ENCODE data around the gene SLC25A33.

SLC25A33 gene

DNA sequence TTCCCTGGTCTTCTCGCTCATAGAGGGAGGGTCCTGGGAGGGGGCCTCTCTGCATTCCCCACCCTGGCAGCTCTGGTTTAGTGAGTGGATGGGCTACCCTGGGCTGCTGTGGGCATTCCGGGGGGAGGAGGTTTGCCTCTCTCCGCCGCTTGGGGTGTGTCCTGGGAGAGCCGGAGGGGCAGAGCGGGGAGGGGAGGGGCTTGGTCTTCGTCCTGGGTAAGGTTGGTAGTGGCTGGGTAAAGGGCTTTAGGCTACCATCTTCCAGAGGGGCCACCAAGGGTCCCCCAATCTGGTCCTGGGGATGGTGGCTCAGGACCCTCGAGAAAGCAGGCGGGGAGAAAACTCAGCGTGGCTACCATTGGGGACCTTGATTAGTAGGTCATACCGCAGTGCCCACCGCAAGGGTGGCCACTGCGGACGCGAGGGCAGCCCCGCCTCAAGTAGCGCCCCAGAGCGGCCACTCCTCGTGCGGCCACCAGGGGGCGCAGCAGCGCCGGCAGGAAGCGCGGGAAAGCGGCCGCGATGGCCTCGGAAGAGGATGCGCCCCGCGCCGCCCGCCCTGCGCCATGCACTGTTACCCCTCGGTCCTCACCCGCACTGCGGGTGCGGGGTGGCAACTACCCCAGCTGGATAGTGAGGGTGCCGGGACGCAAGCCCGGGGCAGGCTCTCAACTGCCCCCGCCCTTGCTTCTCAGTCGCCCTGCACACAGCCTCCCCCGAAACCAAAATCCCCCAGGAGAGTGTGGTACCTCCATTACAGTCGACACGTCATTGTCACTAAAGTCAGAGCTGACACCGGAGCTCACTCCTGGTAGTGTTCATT is 44.1 kb upstream of the SLC25A33 start:
- Histone ChIP-seq H3K4me2 (ENCODE audit: low read length, poor library complexity, severe bottlenecking) (peak overlapping the region; percentile 61), H3K27ac (ENCODE audit: low read length, poor library complexity, severe bottlenecking) (no peak overlapping the region), H3K4me1 (ENCODE audit: control insufficient read depth, insufficient read depth, low read depth, low read length) (peaks cover 8% of the 10 kb centered on the region), H4K8ac (ENCODE audit: low read length) (peak overlapping the region; percentile 69), H3K36me3 (ENCODE audit: control insufficient read depth in 1 of 2, insufficient read depth in 2 of 2, low read depth in 1 of 2, low read length in 2 of 2) (no peaks in the 10 kb centered on the region), H3K79me1 (replicated peaks; ENCODE audit: low read length, poor library complexity, severe bottlenecking) (no peaks in the 10 kb centered on the region), H2AFZ (ENCODE audit: low read depth, low read length) (no peak overlapping the region), H2BK12ac (ENCODE audit: low read length in 2 of 2) (peak overlapping the region in 1 of 2 experiments; percentile 33), H3K14ac (ENCODE audit: low read length in 2 of 2) (no peak overlapping the region), H3K23ac (ENCODE audit: low read length in 2 of 2) (no peak overlapping the region), H2BK15ac (ENCODE audit: low read depth, poor library complexity, severe bottlenecking) (no peak overlapping the region), H3K9ac (ENCODE audit: low read length) (peak overlapping the region; percentile 49), H2BK120ac (ENCODE audit: low read depth, low read length) (no peak overlapping the region), H2BK5ac (ENCODE audit: low read depth, low read length, poor library complexity, severe bottlenecking) (no peak overlapping the region), H3K18ac (ENCODE audit: low read depth in 1 of 2, low read length in 2 of 2) (peak overlapping the region in 1 of 2 experiments; percentile 1), H3K4ac (ENCODE audit: low read depth in 1 of 2, low read length in 2 of 2) (no peak overlapping the region), H3K9me3 (ENCODE audit: control insufficient read depth, low read length) (no peaks in the 10 kb centered on the region), H4K91ac (ENCODE audit: low read length) (no peak overlapping the region), H3K27me3 (ENCODE audit: control insufficient read depth in 1 of 2, insufficient read depth in 1 of 2, low read length in 2 of 2) (peaks cover 0 to 3% of the 10 kb centered on the region in 2 experiments), H3K4me3 (ENCODE audit: insufficient read depth in 1 of 2, low read depth in 1 of 2, low read length in 2 of 2) (peak overlapping the region in 1 of 2 experiments; percentile 70), H2AK5ac (ENCODE audit: low read length, severe bottlenecking) (no peak overlapping the region)
- 16% methylated on average over 48 of the region's 48 CpGs for WGBS
- DNase-seq, result peak; percentile 35

DNA sequence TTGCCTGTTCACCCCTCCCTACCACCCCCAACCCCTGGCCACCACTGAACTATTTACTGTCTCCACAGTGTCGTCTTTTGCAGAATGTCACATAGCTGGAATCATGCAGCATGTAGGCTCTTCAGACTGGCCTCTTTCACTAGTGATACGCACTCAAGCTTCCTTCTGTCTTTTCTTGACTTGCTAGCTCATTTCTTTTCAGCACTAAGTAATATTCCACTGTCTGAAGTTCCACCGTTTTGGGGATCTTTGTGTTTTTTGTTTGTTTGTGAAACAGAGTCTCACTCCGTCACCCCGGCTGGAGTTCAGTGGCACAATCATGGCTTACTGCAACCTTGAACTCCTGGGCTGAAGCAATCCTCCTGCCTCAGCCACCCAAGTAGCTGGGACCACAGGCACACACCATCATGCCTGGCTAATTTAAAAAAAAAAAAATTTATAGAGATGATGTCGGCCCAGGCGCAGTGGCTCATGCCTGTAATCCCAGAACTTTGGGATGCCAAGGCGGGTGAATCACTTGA is 43.4 kb upstream of the SLC25A33 start:
- WGBS, result 85% methylated on average over 5 of the region's 8 CpGs

DNA sequence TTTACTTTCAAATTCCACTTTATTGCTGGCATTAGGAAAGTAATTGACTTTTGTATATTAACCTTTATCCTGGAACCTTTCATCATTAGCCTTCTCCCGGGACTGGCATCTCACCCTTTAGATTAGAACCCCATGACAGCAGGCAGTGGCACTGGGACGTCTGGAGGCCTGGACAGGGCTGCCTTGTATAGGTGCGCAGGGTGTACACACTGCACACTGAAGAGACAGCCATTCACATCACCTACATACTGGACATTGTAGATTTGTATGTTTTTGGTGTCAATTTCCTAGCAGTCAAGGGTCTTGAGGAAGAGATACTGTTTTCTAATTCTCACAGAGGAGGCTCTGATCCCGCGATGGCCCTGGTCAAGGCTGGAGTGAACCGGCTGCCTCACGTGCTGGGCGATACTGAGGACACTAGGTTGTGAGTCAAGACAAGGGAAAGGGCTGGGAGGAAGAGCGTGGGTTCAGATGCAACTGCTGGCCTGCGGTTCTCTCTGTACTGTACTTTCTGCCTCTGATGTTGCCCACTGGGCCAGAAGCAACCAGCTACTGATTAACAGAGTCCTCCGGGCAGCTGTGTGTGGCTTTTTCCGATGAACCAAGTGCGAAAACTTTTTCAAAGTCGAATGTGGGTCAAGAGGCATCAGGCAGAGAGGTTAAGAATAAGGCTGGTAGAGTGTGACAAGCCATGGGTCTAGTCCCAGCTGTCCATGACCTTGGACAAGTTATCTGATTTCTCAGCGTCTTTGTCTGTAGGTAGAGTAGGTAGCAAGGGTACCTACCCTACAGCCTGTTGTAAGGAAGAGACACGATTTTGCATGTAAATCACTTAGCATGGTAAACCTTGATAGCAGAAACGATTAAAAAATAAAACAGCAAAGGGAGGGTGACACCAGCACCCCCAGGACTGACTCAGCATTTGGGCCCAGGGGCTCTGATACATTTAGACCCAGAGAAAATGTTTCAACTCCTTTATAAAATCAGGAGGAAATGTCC is 38.2 kb upstream of the SLC25A33 start:
- Histone ChIP-seq H4K91ac (ENCODE audit: low read length) (no peak overlapping the region), H3K23ac (ENCODE audit: low read length in 2 of 2) (no peak overlapping the region), H3K4me2 (ENCODE audit: low read length, poor library complexity, severe bottlenecking) (peak overlapping the region; percentile 17), H2BK5ac (ENCODE audit: low read depth, low read length, poor library complexity, severe bottlenecking) (no peak overlapping the region), H3K4ac (ENCODE audit: low read depth in 1 of 2, low read length in 2 of 2) (no peak overlapping the region), H2BK120ac (ENCODE audit: low read depth, low read length) (no peak overlapping the region), H2BK12ac (ENCODE audit: low read length in 2 of 2) (no peak overlapping the region), H2BK15ac (ENCODE audit: low read depth, poor library complexity, severe bottlenecking) (no peak overlapping the region), H3K27ac (ENCODE audit: low read length, poor library complexity, severe bottlenecking) (peak overlapping the region; percentile 41), H3K27me3 (ENCODE audit: control insufficient read depth in 1 of 2, insufficient read depth in 1 of 2, low read length in 2 of 2) (peaks cover 0 to 19% of the 10 kb centered on the region in 2 experiments), H3K36me3 (ENCODE audit: control insufficient read depth in 1 of 2, insufficient read depth in 2 of 2, low read depth in 1 of 2, low read length in 2 of 2) (no peaks in the 10 kb centered on the region), H3K9ac (ENCODE audit: low read length) (no peak overlapping the region), H2AFZ (ENCODE audit: low read depth, low read length) (no peak overlapping the region), H3K9me3 (ENCODE audit: control insufficient read depth, low read length) (no peaks in the 10 kb centered on the region), H3K79me1 (replicated peaks; ENCODE audit: low read length, poor library complexity, severe bottlenecking) (no peaks in the 10 kb centered on the region), H3K14ac (ENCODE audit: low read length in 2 of 2) (no peak overlapping the region), H3K18ac (ENCODE audit: low read depth in 1 of 2, low read length in 2 of 2) (no peak overlapping the region), H3K4me3 (ENCODE audit: insufficient read depth in 1 of 2, low read depth in 1 of 2, low read length in 2 of 2) (no peak overlapping the region), H3K4me1 (ENCODE audit: control insufficient read depth, insufficient read depth, low read depth, low read length) (peaks cover 8% of the 10 kb centered on the region), H4K8ac (ENCODE audit: low read length) (no peak overlapping the region), H2AK5ac (ENCODE audit: low read length, severe bottlenecking) (peak overlapping the region; percentile 89)
- no peak for DNase-seq
- WGBS, result 87% methylated on average over 16 of the region's 17 CpGs

More for the DNA sequence above, 43.4 kb upstream of the SLC25A33 start:
- Histone ChIP-seq H2BK120ac (ENCODE audit: low read depth, low read length) (no peak overlapping the region), H3K18ac (ENCODE audit: low read depth in 1 of 2, low read length in 2 of 2) (no peak overlapping the region), H3K23ac (ENCODE audit: low read length in 2 of 2) (no peak overlapping the region), H3K9ac (ENCODE audit: low read length) (no peak overlapping the region), H2BK15ac (ENCODE audit: low read depth, poor library complexity, severe bottlenecking) (no peak overlapping the region), H2AFZ (ENCODE audit: low read depth, low read length) (no peak overlapping the region), H3K27ac (ENCODE audit: low read length, poor library complexity, severe bottlenecking) (no peak overlapping the region), H2BK12ac (ENCODE audit: low read length in 2 of 2) (no peak overlapping the region), H3K79me1 (replicated peaks; ENCODE audit: low read length, poor library complexity, severe bottlenecking) (no peaks in the 10 kb centered on the region), H3K4me3 (ENCODE audit: insufficient read depth in 1 of 2, low read depth in 1 of 2, low read length in 2 of 2) (no peak overlapping the region), H3K36me3 (ENCODE audit: control insufficient read depth in 1 of 2, insufficient read depth in 2 of 2, low read depth in 1 of 2, low read length in 2 of 2) (no peaks in the 10 kb centered on the region), H3K27me3 (ENCODE audit: control insufficient read depth in 1 of 2, insufficient read depth in 1 of 2, low read length in 2 of 2) (peaks cover 0 to 9% of the 10 kb centered on the region in 2 experiments), H3K4me1 (ENCODE audit: control insufficient read depth, insufficient read depth, low read depth, low read length) (peaks cover 9% of the 10 kb centered on the region), H4K8ac (ENCODE audit: low read length) (no peak overlapping the region), H3K4ac (ENCODE audit: low read depth in 1 of 2, low read length in 2 of 2) (no peak overlapping the region), H3K4me2 (ENCODE audit: low read length, poor library complexity, severe bottlenecking) (no peak overlapping the region), H2AK5ac (ENCODE audit: low read length, severe bottlenecking) (no peak overlapping the region), H3K14ac (ENCODE audit: low read length in 2 of 2) (no peak overlapping the region), H4K91ac (ENCODE audit: low read length) (no peak overlapping the region), H2BK5ac (ENCODE audit: low read depth, low read length, poor library complexity, severe bottlenecking) (no peak overlapping the region), H3K9me3 (ENCODE audit: control insufficient read depth, low read length) (no peaks in the 10 kb centered on the region)
- no peak for DNase-seq

Measured in mesenchymal stem cell (in vitro differentiated cells and primary cell).